Mucosa of rectum (tissue), 2 donors: Measurements from ENCODE around the gene CALML3.

Experiments
- H3K27ac ChIP-seq, 2 donors: one replicate each; pipeline ENCODE4 v1.7.0; 2013; ENCODE audit warnings: inconsistent platforms in 2 of 2, low read depth in 2 of 2, low read length in 2 of 2
- H3K27me3 ChIP-seq, 2 donors: one replicate each; pipeline ENCODE4 v1.7.0; 2013; ENCODE audit warnings: low read length in 2 of 2; ENCODE audit not compliant: control insufficient read depth in 2 of 2, insufficient read depth in 2 of 2
- H3K36me3 ChIP-seq, 2 donors: one replicate each; pipeline ENCODE4 v1.7.0; 2013; ENCODE audit warnings: low read length in 2 of 2; ENCODE audit not compliant: control insufficient read depth in 2 of 2, insufficient read depth in 2 of 2
- H3K4me1 ChIP-seq, 2 donors: one replicate each; pipeline ENCODE4 v1.7.0; 2013; ENCODE audit warnings: low read length in 2 of 2, mild to moderate bottlenecking in 1 of 2; ENCODE audit not compliant: control insufficient read depth in 2 of 2, insufficient read depth in 2 of 2
- H3K4me3 ChIP-seq, 2 donors: one replicate each; pipeline ENCODE4 v1.7.0; 2013; ENCODE audit warnings: low read length in 2 of 2
- H3K9ac ChIP-seq, 2 donors: one replicate each; pipeline ENCODE4 v1.7.0; 2013; ENCODE audit warnings: low read length in 2 of 2, low read depth in 1 of 2, mild to moderate bottlenecking in 1 of 2
- H3K9me3 ChIP-seq, 2 donors: one replicate each; pipeline ENCODE4 v1.7.0; 2013; ENCODE audit warnings: low read length in 2 of 2; ENCODE audit not compliant: control insufficient read depth in 2 of 2
- donor health status: healthy.
- donor health status: Normal muscosa, but diverticular disease.

Gene CALML3

GRCh38 chr10:5507649-5508131 lies 17.1 kb upstream of the CALML3 start:
- no peak overlapping the region for H3K27ac ChIP-seq
- no peaks in the 10 kb centered on the region for H3K9me3 ChIP-seq
- H3K27me3 ChIP-seq: no peaks in the 10 kb centered on the region
- peaks cover 17 to 19% of the 10 kb centered on the region in 2 donors for H3K4me1 ChIP-seq
- no peak overlapping the region for H3K9ac ChIP-seq
- H3K36me3 ChIP-seq: no peaks in the 10 kb centered on the region
- H3K4me3 ChIP-seq: no peak overlapping the region

GRCh38 chr10:5508161-5508604 lies 16.6 kb upstream of the CALML3 start:
- no peaks in the 10 kb centered on the region for H3K27me3 ChIP-seq
- H3K4me3 ChIP-seq: no peak overlapping the region
- no peak overlapping the region for H3K9ac ChIP-seq
- peaks cover 12 to 14% of the 10 kb centered on the region in 2 donors for H3K4me1 ChIP-seq
- no peaks in the 10 kb centered on the region for H3K36me3 ChIP-seq
- no peaks in the 10 kb centered on the region for H3K9me3 ChIP-seq
- H3K27ac ChIP-seq: no peak overlapping the region

GRCh38 chr10:5508786-5509185 lies 16.0 kb upstream of the CALML3 start:
- Histone ChIP-seq H3K27me3 (no peaks in the 10 kb centered on the region), H3K27ac (no peak overlapping the region), H3K4me1 (peaks cover 6 to 8% of the 10 kb centered on the region in 2 donors), H3K9me3 (no peaks in the 10 kb centered on the region), H3K4me3 (no peak overlapping the region), H3K9ac (no peak overlapping the region), H3K36me3 (no peaks in the 10 kb centered on the region)

- no peak overlapping the region for H3K9ac ChIP-seq
- no peak overlapping the region for H3K4me3 ChIP-seq
- peaks cover 2 to 4% of the 10 kb centered on the region in 2 donors for H3K4me1 ChIP-seq
- H3K27ac ChIP-seq: no peak overlapping the region
- H3K36me3 ChIP-seq: no peaks in the 10 kb centered on the region
- no peaks in the 10 kb centered on the region for H3K9me3 ChIP-seq
- no peaks in the 10 kb centered on the region for H3K27me3 ChIP-seq
Measured at GRCh38 chr10:5509236-5509635, 15.5 kb upstream of the CALML3 start.

- Histone ChIP-seq H3K4me3 (no peak overlapping the region), H3K9me3 (no peaks in the 10 kb centered on the region), H3K27ac (no peak overlapping the region), H3K36me3 (no peaks in the 10 kb centered on the region), H3K27me3 (no peaks in the 10 kb centered on the region), H3K9ac (no peak overlapping the region), H3K4me1 (no peaks in the 10 kb centered on the region)
Measured at GRCh38 chr10:5509691-5510090, 15.1 kb upstream of the CALML3 start.

- H3K9me3 ChIP-seq: no peaks in the 10 kb centered on the region
- H3K36me3 ChIP-seq: no peaks in the 10 kb centered on the region
- H3K27me3 ChIP-seq: no peaks in the 10 kb centered on the region
- no peak overlapping the region for H3K9ac ChIP-seq
- H3K27ac ChIP-seq: no peak overlapping the region
- no peak overlapping the region for H3K4me3 ChIP-seq
- no peaks in the 10 kb centered on the region for H3K4me1 ChIP-seq
Measured at GRCh38 chr10:5510281-5511072, 14.3 kb upstream of the CALML3 start.

GRCh38 chr10:5511231-5511884 lies 13.4 kb upstream of the CALML3 start:
- Histone ChIP-seq H3K9me3 (no peaks in the 10 kb centered on the region), H3K4me1 (peaks cover 0 to 4% of the 10 kb centered on the region in 2 donors), H3K27me3 (no peaks in the 10 kb centered on the region), H3K9ac (no peak overlapping the region), H3K36me3 (no peaks in the 10 kb centered on the region), H3K4me3 (no peak overlapping the region), H3K27ac (no peak overlapping the region)

- H3K9ac ChIP-seq: no peak overlapping the region
- H3K36me3 ChIP-seq: no peaks in the 10 kb centered on the region
- no peak overlapping the region for H3K27ac ChIP-seq
- no peaks in the 10 kb centered on the region for H3K27me3 ChIP-seq
- H3K4me3 ChIP-seq: no peak overlapping the region
- H3K4me1 ChIP-seq: peaks cover under 1 to 9% of the 10 kb centered on the region in 2 donors
- H3K9me3 ChIP-seq: no peaks in the 10 kb centered on the region
Measured at GRCh38 chr10:5511885-5512280, 12.9 kb upstream of the CALML3 start.

- Histone ChIP-seq H3K36me3 (no peaks in the 10 kb centered on the region), H3K9me3 (no peaks in the 10 kb centered on the region), H3K4me3 (no peak overlapping the region), H3K9ac (no peak overlapping the region), H3K27ac (no peak overlapping the region), H3K4me1 (peaks cover 5 to 14% of the 10 kb centered on the region in 2 donors), H3K27me3 (no peaks in the 10 kb centered on the region)
Measured at GRCh38 chr10:5512331-5512730, 12.4 kb upstream of the CALML3 start.

- H3K9me3 ChIP-seq: no peaks in the 10 kb centered on the region
- H3K27ac ChIP-seq: no peak overlapping the region
- H3K36me3 ChIP-seq: no peaks in the 10 kb centered on the region
- no peaks in the 10 kb centered on the region for H3K27me3 ChIP-seq
- H3K4me3 ChIP-seq: no peak overlapping the region
- H3K4me1 ChIP-seq: peaks cover 5 to 17% of the 10 kb centered on the region in 2 donors
- H3K9ac ChIP-seq: no peak overlapping the region
Measured at GRCh38 chr10:5512881-5513612, 11.7 kb upstream of the CALML3 start.
